ENCODE measurements around the gene LRMDA. TPM values are rescaled to one million over a fixed set of nuclear protein-coding genes. Genes with fewer than 3 reads are reported as not detected.

The LRMDA gene
- total RNA-seq, 6 experiments from 2014 or later: 0.32 TPM; not detected in 5

DNA sequence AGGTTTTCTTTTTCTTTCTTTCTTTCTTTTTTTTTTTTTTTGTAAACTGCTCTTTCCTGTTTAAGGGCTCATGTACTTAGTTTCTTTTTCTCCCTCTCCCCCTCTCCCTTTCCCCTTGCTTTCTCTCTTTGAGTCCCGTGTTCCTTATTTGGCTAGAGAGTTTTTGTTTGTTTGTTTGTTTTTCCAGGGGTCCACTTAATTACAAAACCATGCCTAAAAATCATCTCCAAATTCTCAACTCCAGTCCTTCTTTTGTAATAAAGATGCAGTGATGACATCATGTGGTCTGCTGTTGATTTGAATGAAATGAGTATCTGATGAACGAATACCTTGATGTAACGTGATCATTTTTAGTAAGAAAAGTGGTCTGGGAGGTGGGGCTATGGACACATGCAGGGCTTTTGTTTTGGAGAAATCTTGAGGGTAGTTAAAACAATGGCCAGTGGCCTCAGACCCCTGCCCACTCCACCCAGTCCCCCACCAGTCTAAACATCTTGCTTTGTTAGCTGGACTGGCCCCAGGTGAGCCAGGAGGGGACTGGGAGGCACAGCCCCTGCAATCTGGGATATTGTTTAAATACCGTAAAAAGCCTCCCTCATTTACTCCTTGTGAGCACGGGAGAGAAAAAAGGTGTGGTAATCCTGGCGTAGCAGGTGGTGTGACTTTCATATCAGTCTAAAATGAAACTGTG lies 165.7 kb downstream of the LRMDA start:
- H3K4me1 Mint-ChIP-seq (ENCODE audit: low read depth): no peaks in the 10 kb centered on the region
- peaks cover 4% of the 10 kb centered on the region for H3K27me3 Mint-ChIP-seq (ENCODE audit: insufficient read depth)

GRCh38 chr10:75597773-75598440 lies 166.5 kb downstream of the LRMDA start:
- Mint-ChIP-seq H3K27me3 (ENCODE audit: insufficient read depth) (peaks cover 4% of the 10 kb centered on the region; the same call in 1 of the 2 replicates), H3K4me1 (ENCODE audit: low read depth) (no peaks in the 10 kb centered on the region), H3K9me3 (no peaks in the 10 kb centered on the region), H3K36me3 (ENCODE audit: low read depth) (no peaks in the 10 kb centered on the region), H3K4me3 (no peak overlapping the region), H3K27ac (no peak overlapping the region)
- TF ChIP-seq, protein P1, sequence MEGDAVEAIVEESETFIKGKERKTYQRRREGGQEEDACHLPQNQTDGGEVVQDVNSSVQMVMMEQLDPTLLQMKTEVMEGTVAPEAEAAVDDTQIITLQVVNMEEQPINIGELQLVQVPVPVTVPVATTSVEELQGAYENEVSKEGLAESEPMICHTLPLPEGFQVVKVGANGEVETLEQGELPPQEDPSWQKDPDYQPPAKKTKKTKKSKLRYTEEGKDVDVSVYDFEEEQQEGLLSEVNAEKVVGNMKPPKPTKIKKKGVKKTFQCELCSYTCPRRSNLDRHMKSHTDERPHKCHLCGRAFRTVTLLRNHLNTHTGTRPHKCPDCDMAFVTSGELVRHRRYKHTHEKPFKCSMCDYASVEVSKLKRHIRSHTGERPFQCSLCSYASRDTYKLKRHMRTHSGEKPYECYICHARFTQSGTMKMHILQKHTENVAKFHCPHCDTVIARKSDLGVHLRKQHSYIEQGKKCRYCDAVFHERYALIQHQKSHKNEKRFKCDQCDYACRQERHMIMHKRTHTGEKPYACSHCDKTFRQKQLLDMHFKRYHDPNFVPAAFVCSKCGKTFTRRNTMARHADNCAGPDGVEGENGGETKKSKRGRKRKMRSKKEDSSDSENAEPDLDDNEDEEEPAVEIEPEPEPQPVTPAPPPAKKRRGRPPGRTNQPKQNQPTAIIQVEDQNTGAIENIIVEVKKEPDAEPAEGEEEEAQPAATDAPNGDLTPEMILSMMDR (IDR thresholded peaks at IDR 0.05): no peak
- DNase-seq: no peak

More for the DNA sequence above, 165.7 kb downstream of the LRMDA start:
- Mint-ChIP-seq H3K36me3 (ENCODE audit: low read depth) (no peaks in the 10 kb centered on the region), H3K27ac (no peak overlapping the region), H3K4me3 (no peak overlapping the region), H3K9me3 (no peaks in the 10 kb centered on the region)
- TF ChIP-seq, protein P1 (IDR thresholded peaks at IDR 0.05): no peak
- no peak for DNase-seq

GRCh38 chr10:75598998-75599397 lies 167.6 kb downstream of the LRMDA start:
- Mint-ChIP-seq H3K4me1 (ENCODE audit: low read depth) (no peaks in the 10 kb centered on the region), H3K27ac (no peak overlapping the region), H3K36me3 (ENCODE audit: low read depth) (no peaks in the 10 kb centered on the region), H3K4me3 (no peak overlapping the region), H3K27me3 (ENCODE audit: insufficient read depth) (no peaks in the 10 kb centered on the region; the same call in 1 of the 2 replicates), H3K9me3 (no peaks in the 10 kb centered on the region)
- DNase-seq: no peak
- TF ChIP-seq, protein P1 (IDR thresholded peaks at IDR 0.05): no peak

GRCh38 chr10:75599875-75600648 lies 168.6 kb downstream of the LRMDA start:
- Mint-ChIP-seq H3K9me3 (no peaks in the 10 kb centered on the region), H3K4me1 (ENCODE audit: low read depth) (no peaks in the 10 kb centered on the region), H3K27me3 (ENCODE audit: insufficient read depth) (no peaks in the 10 kb centered on the region; the same call in 1 of the 2 replicates), H3K4me3 (no peak overlapping the region), H3K27ac (no peak overlapping the region), H3K36me3 (ENCODE audit: low read depth) (no peaks in the 10 kb centered on the region)
- DNase-seq: no peak
- TF ChIP-seq, protein P1 (IDR thresholded peaks at IDR 0.05): no peak

GRCh38 chr10:75600833-75601232 lies 169.4 kb downstream of the LRMDA start:
- TF ChIP-seq, protein P1 (IDR thresholded peaks at IDR 0.05): no peak
- Mint-ChIP-seq H3K27ac (no peak overlapping the region), H3K27me3 (ENCODE audit: insufficient read depth) (peaks cover 2% of the 10 kb centered on the region; the same call in 1 of the 2 replicates), H3K4me1 (ENCODE audit: low read depth) (no peaks in the 10 kb centered on the region), H3K9me3 (no peaks in the 10 kb centered on the region), H3K36me3 (ENCODE audit: low read depth) (no peaks in the 10 kb centered on the region), H3K4me3 (no peak overlapping the region)
- DNase-seq: no peak
